Prostate gland (tissue), 2 donors: ENCODE measurements around the gene PCDH8. TPM values are rescaled to one million over a fixed set of nuclear protein-coding genes. Genes with fewer than 3 reads are reported as not detected.
"Not testable (repeated sequence)": the region's sequence is repeated elsewhere in the genome, so short reads cannot be mapped to it uniquely, and the experiment has no call there.

ENCODE experiments used
- DNase-seq: peaks from one replicate; pipeline ENCODE4 v3.0.0-alpha.2; 2019; ENCODE audit warnings: low spot score
- H3K27ac ChIP-seq, 2 donors: fragments of 200-600 bp; sonication (generic); 2 replicates each; pipeline ENCODE4 v1.5.1; 2017 to 2019
- H3K27me3 ChIP-seq: fragments of 200-600 bp; sonication (generic); replicated peaks from 2 replicates; pipeline ENCODE4 v1.5.1; 2019; ENCODE audit not compliant: insufficient read depth
- H3K36me3 ChIP-seq, 2 donors: fragments of 200-600 bp; sonication (generic); 1 replicate in 1 of 2; 2 replicates in 1 of 2; pipeline versions ENCODE4 v1.5.1 to v1.8.1; 2017 to 2019
- H3K4me1 ChIP-seq: fragments of 200-600 bp; sonication (generic); replicated peaks from 2 replicates; pipeline ENCODE4 v1.5.1; 2019
- H3K4me3 ChIP-seq, 2 donors: fragments of 200-600 bp; sonication (generic); 2 replicates each; pipeline ENCODE4 v1.5.1; 2017 to 2019
- H3K9me3 ChIP-seq: fragments of 200-600 bp; sonication (generic); 2 replicates; pipeline ENCODE4 v1.5.1; 2017
- CTCF ChIP-seq, 4 experiments: fragments of 200-600 bp in 2 of 4; fragments of 450-650 bp in 2 of 4; sonication (generic) in 2 of 4; IDR thresholded peaks; 1 replicate in 3 of 4; 2 replicates in 1 of 4; pipeline ENCODE4 v1.5.1; 2016 to 2019; ENCODE audit warnings: antibody characterized with exemption in 4 of 4, mild to moderate bottlenecking in 2 of 4, moderate library complexity in 2 of 4
- POLR2A ChIP-seq: fragments of 450-650 bp; IDR thresholded peaks from one replicate; pipeline ENCODE4 v1.6.1; 2016; ENCODE audit warnings: antibody characterized with exemption, mild to moderate bottlenecking
- POLR2AphosphoS5 ChIP-seq: sonication (generic); formaldehyde crosslinking; IDR thresholded peaks from one replicate; pipeline ENCODE4 v1.6.1; 2017; ENCODE audit warnings: antibody characterized with exemption
- WGBS: methylation state at CpG from one replicate; pipeline ENCODE4 v1.1.5; 2018; 5-methylcytosine and 5-hydroxymethylcytosine counted together
- intact Hi-C: fragments of 100-400 bp; cut with DNase I; formaldehyde crosslinking; loops from one replicate; pipeline ENCODE4 v1.14.2; 2022
- total RNA-seq, 2 donors: library from RNA; depleted of rRNA; stranded (reverse); fragments of >200 nt; gene quantifications; one replicate each; pipeline ENCODE4 v1.1.0, GENCODE V29; 2016

PCDH8 gene
- total RNA-seq, 2 donors from 2014 or later = 6.0 to 9.5 TPM

- TF ChIP-seq CTCF (IDR thresholded peaks at IDR 0.05) (no peak), POLR2A (no peak), POLR2AphosphoS5 (no peak)
- WGBS = 65% methylated on average over 5 of the region's 5 CpGs
- no peaks in the 10 kb centered on the region for H3K9me3 ChIP-seq
- intact Hi-C loops = no loop called here
- no peaks in the 10 kb centered on the region for H3K36me3 ChIP-seq
- H3K4me1 ChIP-seq = no peaks in the 10 kb centered on the region
- no peak for DNase-seq
- no peak overlapping the region for H3K4me3 ChIP-seq
- H3K27ac ChIP-seq = no peak overlapping the region
- peaks cover 4% of the 10 kb centered on the region for H3K27me3 ChIP-seq
Measured at GRCh38 chr13:52832313-52832712, 16.1 kb downstream of the PCDH8 start.

- no peak overlapping the region for H3K27ac ChIP-seq
- TF ChIP-seq POLR2AphosphoS5 (no peak), CTCF (IDR thresholded peaks at IDR 0.05) (no peak), POLR2A (no peak)
- peaks cover 4% of the 10 kb centered on the region for H3K27me3 ChIP-seq
- H3K36me3 ChIP-seq = no peaks in the 10 kb centered on the region
- H3K4me1 ChIP-seq = no peaks in the 10 kb centered on the region
- H3K9me3 ChIP-seq = no peaks in the 10 kb centered on the region
- DNase-seq = no peak
- no peak overlapping the region for H3K4me3 ChIP-seq
- WGBS = 72% methylated on average over 2 of the region's 2 CpGs
- intact Hi-C loops = no loop called here
Measured at GRCh38 chr13:52830946-52831345, 17.5 kb downstream of the PCDH8 start.

DNA sequence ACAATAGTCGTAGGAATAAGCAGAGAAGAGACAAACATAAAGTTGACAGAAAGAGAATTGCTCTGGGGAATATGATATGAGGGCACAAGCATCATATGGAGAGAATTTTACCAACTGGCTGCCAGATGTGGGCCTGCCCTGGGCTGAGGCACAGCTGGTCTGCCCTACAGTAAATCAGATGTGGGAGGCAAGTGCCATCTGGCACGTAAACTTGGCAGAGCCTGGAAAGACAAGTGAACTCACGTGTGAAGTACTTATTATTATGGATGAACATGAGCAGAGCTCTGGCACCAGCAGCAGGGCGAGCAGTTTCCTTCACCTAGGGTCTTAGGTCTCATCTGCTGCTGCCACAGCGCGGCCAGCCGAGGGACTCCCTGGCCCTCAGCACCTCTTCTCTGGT, 20.6 kb downstream of the PCDH8 start:
- no peak for DNase-seq
- H3K4me1 ChIP-seq = no peaks in the 10 kb centered on the region
- H3K4me3 ChIP-seq = no peak overlapping the region
- TF ChIP-seq CTCF (IDR thresholded peaks at IDR 0.05) (no peak), POLR2AphosphoS5 (no peak), POLR2A (no peak)
- peaks cover 4% of the 10 kb centered on the region for H3K27me3 ChIP-seq
- H3K9me3 ChIP-seq = no peaks in the 10 kb centered on the region
- no peaks in the 10 kb centered on the region for H3K36me3 ChIP-seq
- WGBS = 59% methylated on average over 7 of the region's 7 CpGs
- intact Hi-C loops = no loop called here
- H3K27ac ChIP-seq = no peak overlapping the region

DNA sequence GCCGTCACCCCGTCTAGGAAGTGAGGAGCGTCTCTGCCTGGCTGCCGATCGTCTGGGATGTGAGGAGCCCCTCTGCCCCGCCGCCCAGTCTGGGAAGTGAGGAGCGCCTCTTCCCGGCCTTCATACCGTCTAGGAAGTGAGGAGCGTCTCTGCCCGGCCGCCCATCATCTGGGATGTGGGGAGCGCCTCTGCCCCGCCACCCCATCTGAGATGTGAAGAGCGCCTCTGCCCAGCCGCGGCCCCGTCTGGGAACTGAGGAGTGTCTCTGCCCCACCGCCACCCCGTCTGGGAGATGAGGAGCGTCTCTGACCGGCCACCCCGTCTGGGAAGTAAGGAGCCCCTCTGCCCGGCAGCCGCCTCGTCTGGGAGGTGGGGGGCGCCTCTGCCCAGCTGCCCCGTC, 30.6 kb downstream of the PCDH8 start:
- H3K36me3 ChIP-seq, H3K27ac ChIP-seq, intact Hi-C loops, H3K9me3 ChIP-seq, DNase-seq, H3K4me1 ChIP-seq, H3K27me3 ChIP-seq, H3K4me3 ChIP-seq: not testable (repeated sequence)
- 96% methylated on average over 22 of the region's 29 CpGs for WGBS

DNA sequence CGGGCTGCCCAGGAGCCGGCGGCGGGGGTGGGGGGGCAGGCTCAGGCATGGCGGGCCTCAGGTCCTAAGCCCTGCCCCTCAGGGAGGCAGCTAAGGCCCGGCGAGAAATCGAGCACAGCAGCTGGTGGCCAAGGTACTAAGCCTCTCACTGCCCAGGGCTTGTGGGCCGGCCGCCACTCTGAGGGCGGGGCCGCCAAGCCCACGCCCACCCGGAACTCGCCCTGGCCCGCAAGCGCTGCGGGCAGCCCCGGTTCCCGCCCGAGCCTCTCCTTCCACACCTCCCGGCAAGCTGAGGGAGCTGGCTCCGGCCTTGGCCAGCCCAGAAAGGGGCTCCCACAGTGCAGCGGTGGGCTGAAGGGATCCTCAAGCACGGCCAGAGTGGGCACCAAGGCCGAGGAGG, 33.1 kb downstream of the PCDH8 start:
- H3K4me3 ChIP-seq = no peak overlapping the region
- 95% methylated on average over 18 of the region's 26 CpGs for WGBS
- intact Hi-C loops = no loop called here
- H3K9me3 ChIP-seq = no peaks in the 10 kb centered on the region
- H3K36me3 ChIP-seq = no peaks in the 10 kb centered on the region
- H3K4me1 ChIP-seq = no peaks in the 10 kb centered on the region
- H3K27me3 ChIP-seq = no peaks in the 10 kb centered on the region
- H3K27ac ChIP-seq = no peak overlapping the region
- no peak for TF ChIP-seq CTCF (IDR thresholded peaks at IDR 0.05)
- DNase-seq = no peak
